H1 (cell line): ENCODE data around the gene ASH1L. TPM values are rescaled to one million over a fixed set of nuclear protein-coding genes. Genes with fewer than 3 reads are reported as not detected.

ENCODE experiments used
- CTCF ChIA-PET: fragments of 300-600 bp; sonication (Branson Sonifier 250); formaldehyde crosslinking; loops from one replicate; lab custom pipeline; 2021; ENCODE audit not compliant: partially characterized antibody; lab: Charles Lee
- POLR2A ChIA-PET: fragments of 300-600 bp; sonication (Branson Sonifier 250); formaldehyde crosslinking; loops from one replicate; lab custom pipeline; 2021; ENCODE audit warnings: inconsistent platforms; ENCODE audit not compliant: partially characterized antibody; lab: Charles Lee
- DNase-seq, 2 experiments: peaks; one replicate each; pipeline versions ENCODE4 v3.0.0 to v3.0.0-alpha.2; 2010 to 2022; ENCODE audit warnings: low spot score in 2 of 2, low read depth in 1 of 2, mixed read lengths in 1 of 2
- FAIRE-seq: peaks from 2 replicates; lab custom pipeline; 2011; peaks lifted over from hg19 to GRCh38; lab: Jason Lieb, UNC
- H2AFZ ChIP-seq: 2 replicates; pipeline ENCODE4 v1.8.1; 2012; ENCODE audit warnings: low read length, inconsistent platforms
- H2AK5ac ChIP-seq: 2 replicates; pipeline ENCODE4 v1.6.1; 2013; ENCODE audit warnings: low read depth, low read length
- H2BK120ac ChIP-seq: replicated peaks from 2 replicates; pipeline ENCODE3; 2013; ENCODE audit warnings: low read depth, low read length, inconsistent platforms
- H2BK12ac ChIP-seq: 2 replicates; pipeline ENCODE4 v1.6.1; 2013; ENCODE audit warnings: low read depth, low read length
- H2BK15ac ChIP-seq: 2 replicates; pipeline ENCODE4 v1.6.1; 2013; ENCODE audit warnings: low read length
- H2BK20ac ChIP-seq: 2 replicates; pipeline ENCODE4 v1.6.1; 2013; ENCODE audit warnings: low read length
- H2BK5ac ChIP-seq: 2 replicates; pipeline ENCODE4 v1.6.1; 2013; ENCODE audit warnings: low read depth, low read length
- H3K14ac ChIP-seq: 2 replicates; pipeline ENCODE4 v1.6.1; 2013; ENCODE audit warnings: inconsistent platforms; ENCODE audit not compliant: insufficient read length
- H3K18ac ChIP-seq: 2 replicates; pipeline ENCODE4 v1.6.1; 2013; ENCODE audit warnings: low read length; ENCODE audit errors: extremely low read depth
- H3K23ac ChIP-seq: 2 replicates; pipeline ENCODE4 v1.6.1; 2013; ENCODE audit warnings: inconsistent platforms; ENCODE audit not compliant: insufficient read length
- H3K23me2 ChIP-seq: 2 replicates; pipeline ENCODE4 v1.6.1; 2013; ENCODE audit warnings: low read depth, low read length
- H3K27ac ChIP-seq: 2 replicates; pipeline ENCODE4 v1.6.1; 2011; ENCODE audit warnings: low read depth, low read length, inconsistent platforms
- H3K27me3 ChIP-seq, 4 experiments: replicated peaks in 1 of 4; 1 replicate in 1 of 4; 2 replicates in 3 of 4; pipeline versions ENCODE4 v1.6.1 to v1.8.1; 2011 to 2013; ENCODE audit warnings: low read length in 3 of 4, mild to moderate bottlenecking in 3 of 4, inconsistent platforms in 2 of 4, mixed read lengths in 2 of 4, moderate library complexity in 1 of 4; ENCODE audit not compliant: control insufficient read depth in 3 of 4, insufficient read depth in 3 of 4; ENCODE audit errors: extremely low read depth in 1 of 4
- H3K36me3 ChIP-seq, 4 experiments: 2 replicates each; pipeline versions ENCODE4 v1.6.1 to v1.8.1; 2011 to 2013; ENCODE audit warnings: mild to moderate bottlenecking in 4 of 4, low read length in 3 of 4, moderate library complexity in 2 of 4, control low read depth in 1 of 4, inconsistent platforms in 1 of 4; ENCODE audit not compliant: insufficient read depth in 4 of 4, control insufficient read depth in 2 of 4
- H3K4ac ChIP-seq: replicated peaks from 2 replicates; pipeline ENCODE3; 2013; ENCODE audit warnings: low read length, low read depth, mixed read lengths, inconsistent platforms; ENCODE audit not compliant: insufficient read length
- H3K4me1 ChIP-seq, 4 experiments: replicated peaks in 1 of 4; 1 replicate in 1 of 4; 2 replicates in 3 of 4; pipeline versions ENCODE4 v1.6.1 to v1.8.1; 2011 to 2013; ENCODE audit warnings: low read length in 3 of 4, inconsistent platforms in 2 of 4, mixed read lengths in 1 of 4; ENCODE audit not compliant: insufficient read depth in 4 of 4, control insufficient read depth in 3 of 4
- H3K4me2 ChIP-seq, 2 experiments: 2 replicates each; pipeline versions ENCODE4 v1.6.1 to v1.8.1; 2011 to 2013; ENCODE audit warnings: low read depth in 2 of 2, low read length in 2 of 2, control low read depth in 1 of 2, inconsistent platforms in 1 of 2, mild to moderate bottlenecking in 1 of 2; ENCODE audit not compliant: insufficient read depth in 1 of 2
- H3K4me3 ChIP-seq, 4 experiments: fragments of 200-600, 300-600 bp in 1 of 4; sonication (generic), shearing (Covaris generic), sonication (Bioruptor Twin) in 1 of 4; 2 replicates each; pipeline versions ENCODE4 v1.5.1 to v1.8.1; 2011 to 2016; ENCODE audit warnings: low read length in 4 of 4, low read depth in 3 of 4, control low read depth in 2 of 4, inconsistent platforms in 2 of 4, mild to moderate bottlenecking in 2 of 4, mixed read lengths in 1 of 4, moderate library complexity in 1 of 4; ENCODE audit not compliant: insufficient read depth in 2 of 4; ENCODE audit errors: extremely low read depth in 1 of 4
- H3K56ac ChIP-seq: replicated peaks from 2 replicates; pipeline ENCODE3; 2013; ENCODE audit warnings: low read depth, mild to moderate bottlenecking, mixed read lengths, low read length, inconsistent platforms; ENCODE audit not compliant: insufficient read length
- H3K79me1 ChIP-seq: 2 replicates; pipeline ENCODE4 v1.6.1; 2013; ENCODE audit warnings: low read depth, low read length, control low read depth
- H3K79me2 ChIP-seq, 2 experiments: 2 replicates each; pipeline versions ENCODE4 v1.6.1 to v1.8.1; 2012 to 2013; ENCODE audit warnings: low read length in 2 of 2, mild to moderate bottlenecking in 2 of 2, inconsistent platforms in 1 of 2; ENCODE audit not compliant: insufficient read depth in 2 of 2, control insufficient read depth in 1 of 2
- H3K9ac ChIP-seq, 4 experiments: replicated peaks in 1 of 4; 1 replicate in 1 of 4; 2 replicates in 3 of 4; pipeline versions ENCODE4 v1.6.1 to v1.8.1; 2011 to 2013; ENCODE audit warnings: low read depth in 3 of 4, low read length in 3 of 4, control low read depth in 2 of 4, mild to moderate bottlenecking in 2 of 4, moderate library complexity in 2 of 4, inconsistent platforms in 1 of 4; ENCODE audit errors: extremely low read depth in 1 of 4
- H3K9me3 ChIP-seq, 2 experiments: 2 replicates each; pipeline versions ENCODE4 v1.6.1 to v1.8.1; 2012 to 2013; ENCODE audit warnings: mild to moderate bottlenecking in 2 of 2, moderate library complexity in 2 of 2, control low read depth in 1 of 2, inconsistent platforms in 1 of 2, low read depth in 1 of 2, low read length in 1 of 2, mixed read lengths in 1 of 2; ENCODE audit not compliant: insufficient read depth in 2 of 2
- H4K20me1 ChIP-seq, 2 experiments: replicated peaks in 1 of 2; 2 replicates each; pipeline versions ENCODE3 to v1.8.1; 2011 to 2013; ENCODE audit warnings: inconsistent platforms in 2 of 2, low read length in 2 of 2, mild to moderate bottlenecking in 1 of 2; ENCODE audit not compliant: insufficient read depth in 2 of 2, control insufficient read depth in 1 of 2
- H4K5ac ChIP-seq: 2 replicates; pipeline ENCODE4 v1.6.1; 2013; ENCODE audit warnings: low read length, low read depth, mixed read lengths, inconsistent platforms; ENCODE audit not compliant: insufficient read length
- H4K8ac ChIP-seq: 2 replicates; pipeline ENCODE4 v1.8.0; 2013; ENCODE audit warnings: mild to moderate bottlenecking, moderate library complexity, low read length, inconsistent platforms; ENCODE audit not compliant: insufficient read depth; ENCODE audit errors: extremely low read depth
- H4K91ac ChIP-seq: replicated peaks from 2 replicates; pipeline ENCODE3; 2013; ENCODE audit warnings: low read length, mixed read lengths, inconsistent platforms; ENCODE audit not compliant: insufficient read length
- KDM4A ChIP-seq: IDR thresholded peaks from one replicate; pipeline ENCODE4 v1.7.1; 2012; ENCODE audit warnings: low read depth, mild to moderate bottlenecking, moderate library complexity, low read length, inconsistent platforms; ENCODE audit not compliant: severe bottlenecking
- WGBS, 2 experiments: shearing (Covaris generic) in 1 of 2; methylation state at CpG; one replicate each; pipeline versions ENCODE4 v1.1.6 to v1.1.7; 2013 to 2015; ENCODE audit warnings: low lambda C conversion rate in 2 of 2, mixed read lengths in 2 of 2, inconsistent platforms in 1 of 2, low coverage in 1 of 2, missing lambda C conversion rate in 1 of 2; ENCODE audit not compliant: insufficient replicate concordance in 2 of 2, insufficient coverage in 1 of 2, insufficient read length in 1 of 2; ENCODE audit errors: extremely low coverage in 1 of 2, missing lambda C conversion rate in 1 of 2; 5-methylcytosine and 5-hydroxymethylcytosine counted together
- polyA plus RNA-seq, 7 experiments: library from polyadenylated mRNA; depleted of rRNA in 3 of 7; stranded (reverse) in 5 of 7; unstranded in 2 of 7; fragments of >200 nt in 5 of 7; fragments of 200-250 nt in 2 of 7; gene quantifications; 1 replicate in 5 of 7; 2 replicates in 1 of 7; 4 replicates in 1 of 7; pipeline versions ENCODE4 v1.2.1 to v1.2.3, GENCODE V29; 2011 to 2013; ENCODE audit warnings: missing spikeins in 2 of 7, mixed read lengths in 2 of 7
- total RNA-seq: library from RNA; stranded (reverse); fragmentation: NEBNext Ultra II Directional; extraction: Animal tissue kit (Norgen Biotek cat#: 25700); gene quantifications from 2 replicates; pipeline ENCODE4 v1.2.1, GENCODE V29; 2021

The ASH1L gene
- total and polyA plus RNA-seq, 2 of the 8 experiments (the other 6 are each of a cell fraction or from before 2014, with no cell fraction given), result 7.5 to 27.6 TPM

DNA sequence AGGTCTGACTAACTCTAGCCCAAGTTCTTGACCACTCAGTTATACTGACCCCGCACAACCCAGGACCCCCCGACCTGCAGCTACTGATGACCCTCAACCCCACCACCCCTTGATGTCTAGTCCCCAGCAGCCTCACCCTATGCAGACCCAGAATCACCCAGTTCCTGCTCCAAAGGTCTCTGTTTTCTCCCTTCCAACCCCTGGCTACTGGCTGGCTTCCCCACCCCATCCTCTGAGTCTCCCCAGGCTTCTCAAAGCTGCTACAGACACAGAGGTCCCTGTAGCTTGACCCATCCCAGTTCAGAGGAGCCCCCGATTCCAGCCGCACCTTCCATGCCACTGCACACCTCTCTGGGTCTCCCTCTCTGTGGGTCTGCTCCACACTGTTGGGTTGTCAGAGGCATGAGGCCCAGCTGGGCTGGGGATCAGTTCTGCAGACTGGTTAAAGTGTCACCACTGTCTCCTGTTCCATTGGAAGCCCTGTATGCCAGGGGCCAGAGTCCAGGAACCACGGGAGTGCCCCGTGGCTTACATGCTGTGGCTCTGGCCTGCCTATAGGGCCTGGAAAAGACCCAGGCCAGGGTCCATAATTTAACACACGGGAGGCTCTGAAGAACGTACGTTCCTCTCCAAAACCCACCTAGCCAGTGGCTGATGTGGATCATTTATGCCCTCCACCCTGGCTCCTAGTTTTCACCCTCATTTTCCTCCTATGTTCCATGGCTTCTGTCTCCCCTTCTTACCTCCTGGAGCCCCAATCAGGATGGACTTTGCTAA, 261.9 kb downstream of the ASH1L start:
- H3K9ac ChIP-seq, result no peak overlapping the region
- H2BK15ac ChIP-seq, result no peak overlapping the region
- no peak for TF ChIP-seq KDM4A

More for the DNA sequence above, 261.9 kb downstream of the ASH1L start:
- Histone ChIP-seq H4K20me1 (no peaks in the 10 kb centered on the region), H3K79me2 (no peaks in the 10 kb centered on the region), H2AK5ac (peak overlapping the region; percentile 65; the same call in 1 of the 2 replicates), H3K27ac (no peak overlapping the region), H2BK5ac (no peak overlapping the region), H3K9me3 (no peaks in the 10 kb centered on the region), H3K14ac (no peak overlapping the region), H3K23me2 (0 out of 2 replicates have a peak, but pooled peaks cover under 1% of the 10 kb centered on the region), H3K18ac (no peak overlapping the region), H2BK120ac (no peak overlapping the region), H4K8ac (no peak overlapping the region; the same call in 1 of the 2 replicates), H3K4me1 (peaks cover 3 to 13% (median 3%) of the 10 kb centered on the region in 4 experiments; a peak in 6 of 7 replicates), H3K79me1 (no peaks in the 10 kb centered on the region), H3K4me2 (no peak overlapping the region), H3K27me3 (no peaks in the 10 kb centered on the region; a peak in 2 of 7 replicates), H3K4me3 (no peak overlapping the region), H2BK12ac (no peak overlapping the region), H4K5ac (no peak overlapping the region), H4K91ac (no peak overlapping the region), H3K4ac (no peak overlapping the region), H2BK20ac (no peak overlapping the region), H3K36me3 (no peaks in the 10 kb centered on the region), H3K23ac (no peak overlapping the region), H2AFZ (no peak overlapping the region), H3K56ac (no peak overlapping the region)
- ChIA-PET POLR2A (interaction anchor here (1.1 to 2.2 kb wide), 4 partner anchors 34 to 105 kb away, joined by 3 to 6 read pairs (median 4); partner anchors contain the start of gene SCAMP3), CTCF (interaction anchor here (1.4 to 2.9 kb wide), 6 partner anchors 9 to 50 kb away, joined by 4 to 14 read pairs (median 7); no protein-coding TSS in a partner anchor)
- DNase-seq (no peak), FAIRE-seq (no peak)
- 93% methylated on average over 9 of the region's 9 CpGs; no CpG with 5 or more reads in 1 of the 2 experiments for WGBS, 2 experiments
